SIG-M5 (cell line): Measurements from ENCODE around the gene B3GALT6.

Experiments
- DNase-seq: peaks from one replicate; lab custom pipeline; 2025; lab: John Stamatoyannopoulos, UW

B3GALT6 gene

DNA sequence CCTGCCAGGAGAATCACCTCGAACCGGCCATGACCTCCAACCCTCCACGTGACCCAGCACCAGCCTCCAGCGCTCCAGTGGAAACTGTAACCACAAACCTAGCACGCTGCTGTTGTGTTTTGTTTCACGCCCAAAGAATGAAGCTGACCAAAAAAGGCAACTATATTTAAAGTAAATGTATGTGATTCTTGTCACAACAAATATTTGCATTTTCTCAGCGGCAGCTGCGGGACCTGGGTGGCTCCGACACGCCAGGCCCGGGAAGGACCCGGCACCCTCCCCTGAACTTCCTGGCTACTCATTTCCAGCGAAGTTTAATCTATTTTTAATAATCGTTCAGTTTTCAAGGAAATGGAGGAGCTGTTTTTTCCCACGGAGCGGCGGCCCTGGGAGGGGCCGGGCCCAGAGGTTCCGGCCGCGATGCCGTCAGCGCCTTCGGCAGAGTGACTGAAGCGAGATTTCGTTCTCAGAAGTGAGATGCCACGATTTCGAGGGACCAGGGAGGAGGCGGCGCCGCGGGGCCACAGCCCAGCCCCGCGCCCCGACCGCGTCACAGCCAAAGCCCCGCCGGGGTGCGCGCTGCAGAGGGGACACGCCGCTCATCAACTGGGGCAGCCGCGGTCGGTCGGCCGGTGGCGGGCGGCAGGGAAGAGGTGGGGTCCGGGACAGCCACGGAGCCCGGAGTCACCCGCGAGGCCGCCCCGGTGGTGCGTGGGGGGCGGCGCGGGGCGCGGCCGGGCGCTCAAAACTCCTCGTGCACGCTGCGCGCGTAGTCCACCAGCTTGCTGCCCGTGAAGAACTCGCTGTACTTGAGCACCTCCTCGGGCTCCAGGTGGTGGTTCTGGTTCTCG is 15.0 kb upstream of the B3GALT6 start:
- no peak for DNase-seq

DNA sequence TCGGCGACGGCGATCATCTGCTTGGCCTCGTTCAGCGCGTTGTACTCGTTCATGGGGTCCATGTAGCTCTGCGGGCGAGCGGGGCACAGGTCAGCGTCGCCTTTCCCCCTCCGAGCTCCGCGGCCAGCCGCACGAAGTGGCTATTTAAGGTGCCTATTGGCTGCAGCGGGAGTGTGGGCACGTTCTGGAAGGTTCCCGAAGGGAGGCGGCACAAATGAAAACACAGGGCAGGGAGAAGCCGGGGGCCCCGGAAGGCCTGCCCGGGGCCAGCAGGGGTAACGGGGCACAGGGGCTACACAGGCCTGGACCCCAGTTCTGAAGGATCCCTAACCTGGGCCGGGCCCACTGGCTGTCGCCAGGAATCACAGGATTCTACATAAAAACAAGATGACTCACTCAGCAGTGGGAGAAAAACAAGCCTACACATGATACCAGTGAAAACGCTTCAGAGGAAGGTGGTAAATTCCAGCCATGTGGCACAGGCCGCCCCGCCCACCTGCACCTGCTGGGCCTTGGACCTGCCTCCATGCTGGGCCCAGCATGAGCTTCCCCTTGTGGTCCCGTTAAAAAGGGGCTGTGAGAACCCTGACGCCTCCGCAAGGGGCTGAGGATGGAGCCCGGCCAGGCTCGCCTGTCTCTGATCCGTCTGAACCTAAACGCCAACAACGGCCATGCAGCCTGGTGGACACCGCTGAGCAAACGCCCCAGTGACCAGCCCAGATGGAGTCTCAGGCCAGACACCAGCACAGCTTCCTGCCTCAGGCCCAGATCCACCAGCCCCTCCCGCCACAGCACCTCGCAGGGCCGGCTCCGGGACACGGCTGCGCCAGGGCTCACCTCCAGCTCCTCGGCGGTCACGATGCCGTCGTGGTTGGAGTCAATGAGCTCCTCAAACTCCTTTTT is 14.2 kb upstream of the B3GALT6 start:
- no peak for DNase-seq

DNA sequence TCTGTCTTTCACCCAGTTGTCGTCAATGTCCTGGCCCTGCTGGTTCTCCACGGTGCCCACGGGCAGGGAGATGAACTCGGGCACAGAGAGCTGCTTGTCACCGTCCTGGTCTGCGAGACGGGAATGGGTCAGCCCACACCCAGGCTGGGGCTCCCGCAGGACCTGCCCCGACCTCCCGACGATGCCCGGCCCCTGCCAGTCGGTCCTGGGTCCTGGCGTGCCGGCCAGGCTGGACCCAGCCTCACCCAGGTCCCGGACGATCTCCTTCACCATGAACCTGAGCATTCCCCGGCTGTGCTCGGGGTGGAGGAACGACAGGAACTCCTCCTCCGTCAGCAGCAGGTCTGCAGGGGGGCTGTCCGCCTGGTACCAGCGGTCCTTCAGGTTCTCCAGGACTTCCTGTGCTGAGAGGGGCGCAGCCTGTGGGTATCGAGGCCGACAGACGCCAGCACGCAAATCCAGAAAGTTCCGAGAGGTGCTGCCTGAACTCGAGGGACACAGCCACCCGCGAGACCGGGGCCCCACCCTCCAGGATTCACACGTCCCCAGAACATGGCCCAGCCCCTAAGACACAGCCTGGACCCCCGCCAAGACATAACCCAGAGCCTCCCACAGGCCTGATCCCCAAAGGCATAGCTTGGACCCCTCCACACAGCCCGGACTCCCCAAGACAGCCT is 13.4 kb upstream of the B3GALT6 start:
- DNase-seq, result no peak

- DNase-seq, result no peak
These were observed 12.7 kb upstream of the B3GALT6 start for GRCh38 chr1:1219341-1219740.

- no peak for DNase-seq
These were observed 11.8 kb upstream of the B3GALT6 start for GRCh38 chr1:1220197-1220596.

GRCh38 chr1:1221887-1222574 is 10.0 kb upstream of the B3GALT6 start:
- DNase-seq, result no peak

- no peak for DNase-seq
These were observed 9.3 kb upstream of the B3GALT6 start for GRCh38 chr1:1222575-1223225.

DNA sequence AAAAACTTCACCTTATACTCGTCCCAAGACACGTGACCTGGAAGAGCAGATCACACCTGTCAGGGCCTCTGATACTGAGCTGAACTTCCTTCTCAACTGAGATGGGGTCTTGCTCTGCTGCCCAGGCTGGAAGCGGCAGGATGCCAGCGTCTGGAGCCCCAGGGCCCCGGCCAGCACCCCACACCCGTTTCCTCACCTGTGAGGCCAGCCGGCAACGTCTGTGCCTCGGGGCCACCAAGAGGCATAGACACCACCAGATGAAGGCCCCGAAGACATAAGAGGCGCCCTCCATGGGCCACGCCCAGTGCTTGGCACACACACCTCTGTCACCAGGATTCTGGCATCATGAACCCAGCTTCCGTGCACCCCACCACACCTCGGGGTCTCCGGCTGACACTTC is 8.7 kb upstream of the B3GALT6 start:
- no peak for DNase-seq

DNA sequence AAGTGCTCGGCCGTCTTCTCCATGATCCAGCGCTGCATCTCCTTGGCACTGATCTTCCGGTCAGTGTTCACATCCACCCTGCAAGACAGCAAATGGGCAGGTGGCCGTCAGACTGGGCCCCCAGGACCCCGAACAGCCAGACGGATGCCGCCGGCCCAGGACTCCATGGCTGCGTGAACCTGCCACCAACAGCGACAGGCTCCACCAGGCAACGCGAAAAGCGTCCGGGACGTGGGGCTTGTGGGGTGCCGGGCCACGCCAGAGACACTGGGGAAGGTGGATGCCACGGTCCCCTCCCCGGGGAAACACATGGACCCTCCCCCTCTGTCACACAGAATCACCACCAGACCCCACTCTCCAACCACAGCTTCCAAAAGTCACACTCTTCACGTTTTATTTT is 8.1 kb upstream of the B3GALT6 start:
- no peak for DNase-seq

DNA sequence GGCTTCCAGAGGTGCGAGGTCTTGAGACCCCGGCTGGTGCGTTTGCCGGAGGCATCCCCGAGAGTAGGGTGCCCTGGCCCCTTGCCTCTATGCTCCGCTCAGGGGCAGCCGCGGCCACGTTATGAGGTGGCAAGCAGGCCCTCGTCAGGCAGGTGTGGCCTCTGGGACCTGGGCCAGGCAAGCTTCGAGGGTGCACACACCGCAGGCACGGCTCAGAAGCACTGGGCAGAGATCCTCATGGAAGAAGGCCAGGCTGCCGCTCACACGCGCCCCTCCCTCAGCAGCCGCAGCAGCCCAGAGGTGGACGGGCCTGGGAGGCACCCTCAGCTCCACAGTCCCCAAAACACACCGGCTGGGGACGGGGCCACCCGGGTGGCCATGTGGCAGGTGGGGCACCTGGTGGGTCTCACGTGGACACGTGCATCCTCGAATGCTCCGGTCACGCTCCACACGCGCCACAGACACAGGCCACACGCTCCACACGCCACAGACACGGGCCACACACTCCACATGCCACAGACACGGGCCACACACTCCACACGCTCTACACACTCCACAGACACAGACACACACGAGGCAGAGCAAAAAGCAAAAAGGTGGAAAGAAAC is 6.7 kb upstream of the B3GALT6 start:
- DNase-seq, result no peak

DNA sequence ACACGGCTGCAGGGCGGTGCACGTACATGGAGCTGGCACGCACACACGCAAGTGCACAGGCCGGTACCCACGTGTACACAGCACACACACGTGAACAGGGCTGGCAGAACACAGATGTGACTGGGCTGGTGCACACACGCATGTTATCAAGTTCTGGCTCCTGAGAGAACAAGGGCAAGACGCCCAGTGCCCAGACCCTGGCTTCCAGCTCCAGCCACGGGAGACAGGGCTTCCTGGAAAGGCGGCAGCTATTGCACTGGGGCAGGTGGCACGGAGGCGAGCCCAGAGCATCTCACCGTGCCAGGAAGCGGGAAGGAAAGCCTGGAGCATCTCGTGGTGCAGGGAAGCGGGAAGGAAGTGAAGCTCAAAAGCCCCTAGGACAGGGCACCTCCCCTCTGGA is 6.1 kb upstream of the B3GALT6 start:
- no peak for DNase-seq

DNA sequence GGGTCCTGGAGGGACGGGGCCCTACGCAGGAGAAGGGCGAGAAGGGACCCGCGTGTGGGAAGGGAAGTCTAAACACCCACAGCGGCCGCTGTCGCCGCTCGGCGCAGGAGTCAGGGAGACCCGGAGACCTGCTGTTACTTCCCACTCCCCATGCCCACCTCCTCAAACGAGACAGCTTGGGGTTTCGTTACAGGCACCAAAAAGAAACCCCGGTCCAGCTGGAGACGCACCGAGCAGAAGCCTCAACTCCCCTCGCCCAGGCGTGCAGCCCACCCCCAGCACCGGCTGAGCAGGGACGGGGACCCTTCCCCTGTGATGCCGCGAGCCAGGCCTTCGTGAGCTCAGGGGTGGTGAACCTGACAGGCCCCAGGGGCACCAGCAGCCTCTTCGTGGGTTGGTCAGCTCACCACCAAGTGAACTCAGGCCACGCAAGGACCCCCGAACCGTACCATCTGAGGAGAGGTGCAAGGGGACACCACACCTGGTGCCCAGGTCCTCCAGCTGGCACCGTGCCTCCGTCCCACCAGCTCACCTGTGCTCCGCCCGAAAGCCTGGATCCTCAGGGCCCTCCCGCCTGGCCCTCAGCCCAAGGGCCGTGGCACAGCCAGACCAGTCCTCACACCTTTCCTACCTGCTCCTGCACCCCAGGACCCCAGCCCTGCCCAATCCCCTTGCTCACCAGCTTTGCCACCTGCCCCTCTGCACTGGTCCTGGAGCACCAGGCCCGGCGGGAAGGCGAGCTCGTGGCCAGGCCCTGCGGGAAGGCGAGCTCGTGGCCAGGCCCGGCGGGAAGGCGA is 5.3 kb upstream of the B3GALT6 start:
- no peak for DNase-seq

- no peak for DNase-seq
These were observed 4.7 kb upstream of the B3GALT6 start for GRCh38 chr1:1227386-1227785.

DNA sequence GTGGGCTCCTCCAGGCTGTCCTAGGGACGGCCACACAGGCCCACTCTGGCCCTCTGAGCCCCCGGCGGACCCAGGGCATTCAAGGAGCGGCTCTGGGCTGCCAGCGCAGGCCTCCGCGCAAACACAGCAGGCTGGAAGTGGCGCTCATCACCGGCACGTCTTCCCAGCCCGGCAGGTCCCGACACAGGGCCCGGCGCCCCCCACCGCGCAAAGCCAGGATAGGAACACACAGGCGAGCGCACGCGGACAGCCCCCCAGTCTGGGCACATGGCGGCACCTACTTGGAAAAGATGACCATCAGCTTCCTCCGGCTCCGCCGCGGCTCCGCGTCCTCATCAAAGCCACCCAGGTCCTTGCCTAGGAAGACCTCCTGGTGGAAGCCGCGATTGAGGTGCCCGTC is 3.9 kb upstream of the B3GALT6 start:
- no peak for DNase-seq

- DNase-seq, result no peak
These were observed 3.3 kb upstream of the B3GALT6 start for GRCh38 chr1:1228596-1229321.

DNA sequence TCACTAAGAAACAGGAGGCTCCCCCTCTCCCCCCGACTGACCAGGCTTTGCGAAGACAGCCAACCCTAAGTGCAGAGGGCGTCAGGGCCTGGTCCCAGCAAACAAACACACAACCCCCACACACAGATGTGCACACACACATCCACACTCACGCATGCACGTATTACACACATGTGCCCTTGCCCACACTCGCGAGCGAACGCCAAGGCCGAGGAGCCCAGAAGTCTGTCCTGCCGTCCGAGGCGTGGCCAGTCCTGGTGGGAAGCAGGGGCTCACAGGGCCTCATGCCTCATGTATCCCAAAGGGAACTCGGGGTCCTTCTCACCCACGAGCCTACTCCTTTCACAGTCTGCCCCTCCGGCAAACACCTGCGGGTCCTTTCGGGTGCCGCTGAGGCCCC is 2.3 kb upstream of the B3GALT6 start:
- DNase-seq, result no peak

DNA sequence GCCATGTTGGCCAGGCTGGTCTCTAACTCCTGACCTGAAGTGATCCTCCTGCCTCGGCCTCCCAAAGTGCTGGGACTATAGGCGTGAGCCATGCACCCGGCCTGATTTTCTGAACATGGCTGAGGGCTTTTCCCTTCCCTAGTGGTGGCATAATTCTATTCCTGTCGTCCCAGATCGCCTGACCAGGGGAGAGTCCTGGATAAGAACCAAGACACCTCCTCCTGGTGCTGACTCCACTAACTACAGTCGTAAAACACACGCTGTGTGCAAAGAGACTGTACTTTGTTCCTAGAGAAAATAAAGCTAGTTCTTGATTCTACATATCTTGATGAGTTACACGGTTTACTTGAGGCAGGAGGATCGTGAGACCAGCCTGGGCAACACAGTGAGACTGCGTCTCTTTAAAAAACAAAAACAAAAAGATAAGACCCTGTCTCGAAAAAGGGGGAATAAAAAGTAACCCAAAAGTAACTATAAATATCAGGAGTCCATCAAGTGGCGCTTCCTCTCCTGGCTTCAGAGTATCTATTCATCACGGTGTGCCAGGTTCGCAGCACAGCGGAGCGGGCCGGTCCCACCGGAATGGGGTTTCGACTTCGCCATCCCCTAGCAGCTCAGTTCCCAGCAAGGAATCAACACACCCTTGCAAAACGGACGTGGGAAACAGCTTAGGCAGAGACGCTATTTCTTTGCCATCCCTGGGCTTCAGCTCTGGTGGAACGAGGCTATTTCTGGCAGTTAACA is 1.2 kb upstream of the B3GALT6 start:
- no peak for DNase-seq

DNA sequence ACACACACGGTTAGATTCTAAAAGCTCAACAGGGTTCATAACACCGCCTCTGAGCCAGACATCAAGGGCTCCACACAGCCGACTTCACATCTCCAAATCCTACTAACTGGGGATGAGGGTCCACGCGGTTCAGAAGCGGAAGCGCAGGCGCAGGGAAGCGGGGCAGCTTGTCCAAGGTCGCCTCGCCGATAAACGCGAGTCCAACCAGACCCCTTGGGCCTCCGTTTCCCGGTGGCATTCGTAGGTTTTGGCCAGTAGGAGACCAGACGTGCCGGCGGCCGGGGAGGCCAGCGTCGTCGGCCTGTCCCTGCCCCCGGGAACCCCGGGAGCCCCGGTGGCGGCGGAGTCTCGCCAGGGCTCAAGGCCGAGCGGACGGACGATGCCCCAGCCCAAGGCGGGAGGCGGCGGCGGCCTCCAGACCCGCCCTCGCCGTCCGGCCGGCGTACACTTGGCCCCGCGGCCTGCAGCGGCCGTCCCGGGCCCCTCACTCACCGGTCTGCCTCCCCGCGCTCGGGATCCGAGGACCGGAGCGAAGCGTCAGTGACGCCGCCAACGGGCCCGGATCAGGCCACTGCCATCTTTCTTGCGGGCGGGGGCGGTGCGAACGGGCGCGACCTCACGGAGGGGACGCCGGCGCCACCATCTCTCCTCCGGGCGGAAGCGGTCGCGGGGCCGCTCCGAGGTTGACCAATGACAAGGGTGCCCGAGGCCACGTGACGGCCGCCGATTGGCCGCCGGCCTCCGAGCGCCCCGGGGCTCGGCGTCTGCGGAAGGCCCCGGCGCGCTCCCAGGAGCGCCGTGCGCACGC is 433 bp upstream of the B3GALT6 start, which contains the start of gene SDF4:
SDF4 (minus strand) TSS at position 602 of the 808 bp plus-strand sequence. CDS start 3,229 bp downstream, outside the sequence.
- DNase-seq, result peak; percentile 57
